SKM-1 treated with dmso at 0.1 percent for 144 hours (cell line): ENCODE data around the gene SLC22A4.

Source experiments
- DNase-seq: peaks from one replicate; lab custom pipeline; 2025; ENCODE audit not compliant: unreplicated experiment; lab: John Stamatoyannopoulos, UW

Gene SLC22A4

GRCh38 chr5:132391870-132392269 lies 97.7 kb downstream of the SLC22A4 start:
- no peak for DNase-seq

GRCh38 chr5:132392411-132392810 lies 98.2 kb downstream of the SLC22A4 start:
- no peak for DNase-seq

- no peak for DNase-seq
Measured at GRCh38 chr5:132392978-132393825, 99.0 kb downstream of the SLC22A4 start.
